GM12878 (cell line): ENCODE data around the gene CLEC7A. TPM values are rescaled to one million over a fixed set of nuclear protein-coding genes. Genes with fewer than 3 reads are reported as not detected.

Source experiments
- ATAC-seq: fragments of 200-7000 bp; cut with Tn5 transposase; 3 replicates; pipeline ENCODE4 v1.9.1; 2020; ENCODE audit warnings: mild to moderate bottlenecking, moderate library complexity
- BruUV-seq: library from RNA; stranded (reverse); fragments of 400-500 nt; replicated peaks from 2 replicates; lab custom pipeline; 2021; lab: Mats Ljungman, UMichigan
- CTCF ChIA-PET: fragments of 300-600 bp; sonication (Branson Sonifier 250); formaldehyde crosslinking; extraction: SDS; loops from one replicate; lab custom pipeline; 2021; ENCODE audit warnings: inconsistent platforms; lab: Yijun Ruan, JAX
- POLR2A ChIA-PET: fragments of 350-600 bp; formaldehyde crosslinking; extraction: SDS; loops from one replicate; lab custom pipeline; 2021; ENCODE audit warnings: inconsistent platforms; lab: Charles Lee
- RAD21 ChIA-PET: fragments of 300-600 bp; sonication (Branson Sonifier 250); formaldehyde crosslinking; loops from one replicate; lab custom pipeline; 2023; ENCODE audit warnings: antibody characterized with exemption; ENCODE audit not compliant: unreplicated experiment; lab: Charles Lee
- SMC1A ChIA-PET: fragments of 300-600 bp; sonication (Branson Sonifier 250); formaldehyde crosslinking; loops from one replicate; lab custom pipeline; 2023; ENCODE audit not compliant: unreplicated experiment, uncharacterized antibody; lab: Charles Lee
- DNase-seq: peaks from one replicate; pipeline ENCODE4 v3.0.0-alpha.2; 2011; ENCODE audit warnings: low read depth, low spot score
- FAIRE-seq: peaks from 3 replicates; lab custom pipeline; 2011; peaks lifted over from hg19 to GRCh38; lab: Jason Lieb, UNC
- H2AFZ ChIP-seq: 2 replicates; pipeline ENCODE4 v1.6.0; 2011; ENCODE audit warnings: low read depth, low read length, control low read depth; ENCODE audit not compliant: control insufficient read depth
- H3K27ac ChIP-seq: 2 replicates; pipeline ENCODE4 v1.5.1; 2011; ENCODE audit warnings: control low read depth; ENCODE audit not compliant: control insufficient read depth, insufficient read depth
- H3K27me3 ChIP-seq, 2 experiments: replicated peaks in 1 of 2; 2 replicates each; pipeline versions ENCODE4 v1.6.0 to v1.6.1; 2011; ENCODE audit warnings: low read length in 1 of 2; ENCODE audit not compliant: control insufficient read depth in 2 of 2, insufficient read depth in 2 of 2
- H3K36me3 ChIP-seq, 2 experiments: 2 replicates each; pipeline ENCODE4 v1.5.1; 2011; ENCODE audit warnings: low read length in 1 of 2; ENCODE audit not compliant: control insufficient read depth in 2 of 2, insufficient read depth in 2 of 2
- H3K4me1 ChIP-seq: 2 replicates; pipeline ENCODE4 v1.6.1; 2011; ENCODE audit warnings: mild to moderate bottlenecking, low read length, moderate library complexity, mixed read lengths; ENCODE audit not compliant: control insufficient read depth, insufficient read depth
- H3K4me2 ChIP-seq: 2 replicates; pipeline ENCODE4 v1.6.0; 2011; ENCODE audit warnings: control low read depth; ENCODE audit not compliant: control insufficient read depth, insufficient read depth
- H3K4me3 ChIP-seq: fragments of 200-600 bp; sonication (generic); 2 replicates; pipeline ENCODE4 v1.5.1; 2016
- H3K79me2 ChIP-seq: 2 replicates; pipeline ENCODE4 v1.6.0; 2011; ENCODE audit warnings: low read length; ENCODE audit not compliant: control insufficient read depth, insufficient read depth
- H3K9ac ChIP-seq: 2 replicates; pipeline ENCODE4 v1.8.0; 2011; ENCODE audit warnings: low read length, control low read depth, mixed read lengths; ENCODE audit not compliant: control insufficient read depth, insufficient read depth
- H3K9me3 ChIP-seq: replicated peaks from 3 replicates; pipeline ENCODE4 v1.5.1; 2011; ENCODE audit warnings: mild to moderate bottlenecking, low read length; ENCODE audit not compliant: control insufficient read depth, insufficient read depth
- H4K20me1 ChIP-seq: 2 replicates; pipeline ENCODE4 v1.6.0; 2011; ENCODE audit not compliant: control insufficient read depth, insufficient read depth
- DPF2 ChIP-seq: fragments of 450-650 bp; IDR thresholded peaks from 2 replicates; pipeline ENCODE4 v1.6.1; 2017; ENCODE audit warnings: mild to moderate bottlenecking
- ELK1 ChIP-seq: IDR thresholded peaks from 2 replicates; pipeline ENCODE4 v1.6.1; 2012; ENCODE audit warnings: low read depth, low read length, improper control_type of control experiment
- GATAD2B ChIP-seq: fragments of 450-650 bp; conservative IDR thresholded peaks from 2 replicates; pipeline ENCODE4 v1.6.1; 2017; ENCODE audit warnings: low read depth, mild to moderate bottlenecking, moderate library complexity
- LARP7 ChIP-seq: fragments of 450-650 bp; IDR thresholded peaks from 2 replicates; pipeline ENCODE4 v1.6.1; 2017; ENCODE audit warnings: mild to moderate bottlenecking
- NBN ChIP-seq: fragments of 450-650 bp; IDR thresholded peaks from 2 replicates; pipeline ENCODE4 v1.6.1; 2016
- NKRF ChIP-seq: fragments of 450-650 bp; conservative IDR thresholded peaks from 2 replicates; pipeline ENCODE4 v1.6.1; 2017; ENCODE audit warnings: mild to moderate bottlenecking, moderate library complexity
- POLR2A ChIP-seq: IDR thresholded peaks from 2 replicates; pipeline ENCODE4 v1.6.1; 2011; ENCODE audit warnings: low read depth, mild to moderate bottlenecking, low read length
- POLR2AphosphoS2 ChIP-seq: IDR thresholded peaks from 2 replicates; pipeline ENCODE4 v1.6.1; 2011; ENCODE audit warnings: low read depth, mild to moderate bottlenecking, low read length, improper control_type of control experiment, moderate library complexity
- SREBF1 ChIP-seq: IDR thresholded peaks from 2 replicates; pipeline ENCODE4 v1.6.1; 2012; ENCODE audit warnings: mild to moderate bottlenecking, low read length
- TCF7 ChIP-seq: IDR thresholded peaks from 2 replicates; pipeline ENCODE4 v1.6.1; 2014; ENCODE audit warnings: antibody characterized with exemption, borderline replicate concordance
- USF2 ChIP-seq: IDR thresholded peaks from 2 replicates; pipeline ENCODE4 v1.6.1; 2011; ENCODE audit warnings: low read depth, low read length, improper control_type of control experiment, borderline replicate concordance
- ZNF24 ChIP-seq: fragments of 450-650 bp; IDR thresholded peaks from 2 replicates; pipeline ENCODE4 v1.6.1; 2017; ENCODE audit warnings: antibody characterized with exemption, mild to moderate bottlenecking
- ZNF274 ChIP-seq: IDR thresholded peaks from one replicate; pipeline ENCODE4 v1.8.0; 2011; ENCODE audit not compliant: insufficient read length, insufficient read depth
- in situ Hi-C: fragments of 300-500 bp; cut with MboI; formaldehyde crosslinking; loops from 9 replicates; pipeline ENCODE4 v1.14.3; 2018; ENCODE audit warnings: mixed read lengths
- intact Hi-C: fragments of 100-400 bp; cut with micrococcal nuclease; formaldehyde crosslinking; loops from one replicate; pipeline ENCODE4 v1.14.2; 2022; ENCODE audit not compliant: unreplicated experiment
- polyA plus RNA-seq, 11 experiments: library from polyadenylated mRNA; depleted of rRNA in 4 of 11; unstranded in 6 of 11; stranded (reverse) in 5 of 11; fragments of >200 nt; fragmentation: Nextera tagmentation in 4 of 11; fragmentation: Illumina TruSeq in 1 of 11; extraction: Ambion mirVana in 4 of 11; extraction: Trizol in 1 of 11; gene quantifications; 1 replicate in 1 of 11; 2 replicates in 10 of 11; pipeline versions ENCODE4 v1.2.1 to v1.2.3, GENCODE V29; 2011 to 2016; ENCODE audit warnings: inconsistent platforms in 2 of 11, missing spikeins in 2 of 11, low read depth in 1 of 11
- total RNA-seq, 4 experiments: library from RNA; depleted of rRNA in 3 of 4; stranded (reverse); fragments of >200 nt in 3 of 4; fragmentation: Illumina TruSeq in 1 of 4; extraction: Trizol in 1 of 4; gene quantifications; 2 replicates each; pipeline versions ENCODE4 v1.2.1 to v1.2.3, GENCODE V29; 2013 to 2021
- TF ChIP-seq, protein P1 (sequence below): fragments of 450-650 bp; IDR thresholded peaks from 2 replicates; pipeline ENCODE4 v1.6.1; 2014; ENCODE audit warnings: mild to moderate bottlenecking
- TF ChIP-seq, protein P2 (sequence below): IDR thresholded peaks from 2 replicates; pipeline ENCODE4 v1.6.1; 2012; ENCODE audit warnings: low read depth, low read length, improper control_type of control experiment

CLEC7A gene
- total and polyA plus RNA-seq, 10 of the 15 experiments (the other 5 are each of a cell fraction or from before 2014, with no cell fraction given) = not detected

GRCh38 chr12:10075451-10075850 lies 54.5 kb downstream of the CLEC7A start:
- TF ChIP-seq NKRF = no peak
- no peak for TF ChIP-seq DPF2
- no peak for TF ChIP-seq TCF7
- no peak for TF ChIP-seq USF2
- TF ChIP-seq ZNF24 = no peak
- TF ChIP-seq SREBF1 = no peak
- TF ChIP-seq POLR2A = no peak
- TF ChIP-seq, protein P1, sequence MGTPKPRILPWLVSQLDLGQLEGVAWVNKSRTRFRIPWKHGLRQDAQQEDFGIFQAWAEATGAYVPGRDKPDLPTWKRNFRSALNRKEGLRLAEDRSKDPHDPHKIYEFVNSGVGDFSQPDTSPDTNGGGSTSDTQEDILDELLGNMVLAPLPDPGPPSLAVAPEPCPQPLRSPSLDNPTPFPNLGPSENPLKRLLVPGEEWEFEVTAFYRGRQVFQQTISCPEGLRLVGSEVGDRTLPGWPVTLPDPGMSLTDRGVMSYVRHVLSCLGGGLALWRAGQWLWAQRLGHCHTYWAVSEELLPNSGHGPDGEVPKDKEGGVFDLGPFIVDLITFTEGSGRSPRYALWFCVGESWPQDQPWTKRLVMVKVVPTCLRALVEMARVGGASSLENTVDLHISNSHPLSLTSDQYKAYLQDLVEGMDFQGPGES = no peak
- no peak for TF ChIP-seq GATAD2B
- no peak for TF ChIP-seq POLR2AphosphoS2
- TF ChIP-seq ELK1 = no peak
- TF ChIP-seq, protein P2, sequence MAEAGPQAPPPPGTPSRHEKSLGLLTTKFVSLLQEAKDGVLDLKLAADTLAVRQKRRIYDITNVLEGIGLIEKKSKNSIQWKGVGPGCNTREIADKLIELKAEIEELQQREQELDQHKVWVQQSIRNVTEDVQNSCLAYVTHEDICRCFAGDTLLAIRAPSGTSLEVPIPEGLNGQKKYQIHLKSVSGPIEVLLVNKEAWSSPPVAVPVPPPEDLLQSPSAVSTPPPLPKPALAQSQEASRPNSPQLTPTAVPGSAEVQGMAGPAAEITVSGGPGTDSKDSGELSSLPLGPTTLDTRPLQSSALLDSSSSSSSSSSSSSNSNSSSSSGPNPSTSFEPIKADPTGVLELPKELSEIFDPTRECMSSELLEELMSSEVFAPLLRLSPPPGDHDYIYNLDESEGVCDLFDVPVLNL = no peak
- TF ChIP-seq LARP7 = no peak
- TF ChIP-seq ZNF274 = no peak
- TF ChIP-seq NBN = no peak
- ChIA-PET SMC1A (no interaction called here), CTCF (no interaction called here), RAD21 (no interaction called here), POLR2A (no interaction called here)
- Histone ChIP-seq H4K20me1 (no peaks in the 10 kb centered on the region), H3K27me3 (peaks cover 0 to 1% of the 10 kb centered on the region in 2 experiments; a peak in 2 of 4 replicates), H3K9me3 (peaks cover under 1% of the 10 kb centered on the region; the same call in 1 of the 3 replicates), H3K4me3 (no peak overlapping the region), H3K9ac (no peak overlapping the region), H3K36me3 (no peaks in the 10 kb centered on the region), H3K4me1 (peaks cover 4% of the 10 kb centered on the region), H3K4me2 (no peak overlapping the region), H3K27ac (no peak overlapping the region), H3K79me2 (no peaks in the 10 kb centered on the region), H2AFZ (no peak overlapping the region)
- DNase-seq = no peak
- no peak for FAIRE-seq
- intact Hi-C loops = no loop called here
- in situ Hi-C loops = no loop called here
- BruUV-seq = no TSS peak
- no peak for ATAC-seq
